ENCODE data around the gene MICALL2.

DNA sequence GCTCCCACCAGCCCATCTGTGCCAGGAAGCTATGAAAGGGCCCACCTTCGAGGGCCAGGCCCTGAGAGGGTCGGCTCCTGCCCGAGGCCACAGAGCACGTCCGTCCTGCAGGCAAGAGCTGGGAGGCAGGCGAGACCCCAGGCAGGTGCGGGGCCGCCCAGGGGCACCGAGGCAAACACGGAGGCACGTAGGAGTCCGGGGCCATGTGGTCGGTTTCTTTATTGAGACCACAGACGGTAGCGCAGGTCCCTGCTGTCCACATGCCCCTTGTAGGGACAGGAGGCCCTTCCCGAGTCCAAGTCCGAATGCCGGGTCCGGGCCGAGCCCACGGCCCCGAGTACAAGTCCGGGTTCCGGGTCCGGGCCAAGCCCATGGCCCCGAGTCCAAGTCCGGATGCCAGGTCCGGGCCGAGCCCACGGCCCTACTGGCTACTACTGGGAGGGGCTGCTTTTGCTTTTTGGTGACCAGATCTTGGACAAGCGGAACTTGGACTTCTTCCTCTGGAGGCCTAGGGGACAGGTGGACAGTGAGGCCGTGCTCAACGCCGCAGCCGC, 25.0 kb downstream of the MICALL2 start:
- TF ChIP-seq EZH2 (IDR thresholded peaks at IDR 0.05) (no peak), POLR2AphosphoS5 (IDR thresholded peaks at IDR 0.05; ENCODE audit: borderline replicate concordance, low read depth, low read length) (no peak)

Measured in SK-N-MC (cell line).